Right lung (tissue), 5 donors: ENCODE results near the gene ST6GALNAC2. TPM values are rescaled to one million over a fixed set of nuclear protein-coding genes. Genes with fewer than 3 reads are reported as not detected.

Experiments
- DNase-seq, 2 donors: peaks; one replicate each; pipeline ENCODE4 v3.0.0-alpha.2; 2013
- polyA plus RNA-seq, 5 donors: library from polyadenylated mRNA; unstranded; fragments of 120-200 nt; gene quantifications; one replicate each; pipeline versions ENCODE4 v1.2.1 to v1.2.3, GENCODE V29; 2013; ENCODE audit warnings: inconsistent platforms in 1 of 5, low replicate concordance in 1 of 5; ENCODE audit not compliant: insufficient read length in 5 of 5, insufficient read depth in 1 of 5

The ST6GALNAC2 gene
- polyA plus RNA-seq, 5 donors, result 1.2 to 6.2 (median 4.0) TPM

DNA sequence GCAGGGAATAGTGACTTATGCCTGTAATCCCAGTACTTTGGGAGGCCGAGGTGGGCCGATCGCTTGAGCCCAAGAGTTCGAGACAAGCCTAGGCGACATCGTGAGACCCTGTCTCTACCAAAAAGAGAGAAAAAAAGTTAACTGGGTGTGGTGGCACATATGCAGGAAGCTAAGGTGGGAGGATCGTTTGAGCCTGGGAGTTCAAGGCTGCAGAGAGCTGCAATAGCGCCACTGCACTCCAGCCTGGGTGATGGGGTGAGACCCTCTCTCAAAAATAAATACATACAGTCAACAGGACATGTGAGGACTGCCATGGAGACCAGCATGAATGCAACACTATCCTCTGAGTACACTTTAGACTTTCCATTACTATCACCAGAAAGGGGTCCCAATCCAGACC is 15.4 kb upstream of the ST6GALNAC2 start:
- DNase-seq, result no peak

GRCh38 chr17:76599694-76600460 is 14.2 kb upstream of the ST6GALNAC2 start:
- DNase-seq, result no peak

GRCh38 chr17:76598004-76598439 is 12.4 kb upstream of the ST6GALNAC2 start:
- DNase-seq, result no peak

DNA sequence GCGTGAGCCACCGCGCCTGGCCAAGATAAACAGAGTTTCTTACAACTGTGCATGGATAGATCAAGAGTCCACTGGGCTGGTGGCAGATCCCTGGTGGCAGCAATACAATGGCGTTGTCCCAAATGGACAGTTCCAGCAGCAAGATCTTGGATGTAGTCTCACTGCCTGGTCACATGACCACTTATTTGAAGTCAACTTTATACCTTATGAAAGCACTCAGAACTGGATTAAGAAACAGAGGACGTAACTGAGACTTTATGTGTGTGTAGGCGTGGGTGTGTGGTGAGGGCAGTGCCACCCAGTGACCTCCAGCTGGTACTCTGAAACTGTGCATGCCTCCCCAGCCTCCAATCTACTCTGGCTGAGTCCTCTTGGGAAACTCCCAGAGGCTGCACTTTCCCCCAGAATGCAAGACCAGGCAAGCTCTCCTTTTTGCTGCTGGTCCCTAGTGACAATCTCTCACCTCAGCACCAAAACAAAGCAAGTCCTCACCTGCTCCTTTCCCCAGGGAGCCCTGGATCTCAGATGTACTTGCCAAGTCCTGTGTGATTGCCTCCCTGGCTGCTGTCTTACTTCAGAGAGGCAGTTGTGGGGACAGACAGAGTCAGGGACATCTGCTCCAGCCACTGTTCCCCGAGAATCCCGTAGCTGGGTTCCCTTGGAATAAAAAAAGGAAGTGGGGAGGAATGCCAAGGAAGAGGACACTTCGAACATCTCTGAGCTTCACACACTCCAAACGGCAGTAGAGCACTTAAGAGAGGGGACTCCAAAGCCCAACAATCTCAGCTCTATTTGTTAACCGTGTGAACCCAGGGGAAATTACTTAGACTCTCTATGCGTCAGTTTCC is 11.7 kb upstream of the ST6GALNAC2 start:
- DNase-seq, result no peak

DNA sequence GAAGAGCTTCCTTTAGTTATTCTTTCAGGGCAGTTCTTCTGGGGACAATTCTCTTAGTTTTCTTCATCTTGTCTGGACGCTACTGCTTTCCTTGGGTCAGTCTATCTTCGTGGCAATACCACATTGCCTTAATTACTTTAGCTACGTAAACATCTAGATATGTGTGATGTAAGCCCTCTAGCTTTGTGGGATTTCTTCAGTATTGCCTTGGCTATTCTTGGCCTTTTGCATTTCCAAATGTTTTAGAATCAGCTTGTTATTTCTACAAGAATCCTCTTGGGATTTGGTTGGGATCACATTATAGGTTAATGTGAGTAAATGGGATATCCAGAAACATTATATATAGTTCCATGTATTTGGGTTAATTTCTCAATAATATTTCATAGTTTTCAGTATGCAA is 9.0 kb upstream of the ST6GALNAC2 start:
- DNase-seq, result no peak

GRCh38 chr17:76593959-76594358 is 8.3 kb upstream of the ST6GALNAC2 start:
- DNase-seq, result no peak

DNA sequence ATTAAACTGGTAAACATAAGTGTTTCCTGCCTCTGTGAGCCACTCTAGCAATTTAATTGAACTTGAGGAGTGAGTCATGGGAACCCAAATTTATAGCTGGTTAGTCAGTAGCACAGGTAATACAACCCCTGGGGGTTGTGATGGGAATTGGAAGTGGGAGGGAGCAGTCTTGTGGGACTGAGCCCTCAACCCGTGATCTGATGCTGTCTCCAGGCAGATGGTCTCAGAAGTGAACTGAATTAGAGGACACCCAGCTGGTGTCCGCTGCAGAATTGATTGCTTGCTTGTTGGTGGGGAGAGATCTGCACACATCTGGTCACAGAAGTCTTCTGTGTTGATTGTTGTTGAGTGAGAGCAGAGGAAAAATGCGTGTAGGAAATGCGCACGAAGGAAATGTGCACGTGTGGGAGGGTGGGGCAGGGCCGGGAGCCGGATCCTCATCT is 7.7 kb upstream of the ST6GALNAC2 start:
- DNase-seq, result no peak

DNA sequence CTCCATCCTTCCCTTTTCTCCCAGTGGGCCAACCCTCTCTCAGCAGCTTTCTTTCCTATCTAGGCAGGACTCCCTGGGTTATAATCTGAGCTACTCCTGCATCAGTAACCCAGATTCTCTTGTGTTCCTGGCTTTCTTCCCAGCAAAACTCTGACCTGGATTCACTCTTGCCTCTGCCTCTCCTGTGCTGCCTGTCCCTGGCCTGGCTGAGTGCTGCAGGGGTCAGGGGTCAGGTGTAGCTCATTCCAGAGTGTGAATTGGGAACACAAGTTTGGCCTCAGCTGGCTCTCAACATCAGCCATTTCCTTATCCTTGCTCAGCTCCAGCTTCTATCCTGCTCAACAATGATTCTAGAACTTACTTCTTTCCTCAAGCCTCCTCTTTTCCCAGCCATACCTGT is 2.5 kb upstream of the ST6GALNAC2 start:
- DNase-seq, result no peak

GRCh38 chr17:76586741-76587487 is 1.3 kb upstream of the ST6GALNAC2 start:
- DNase-seq, result no peak

DNA sequence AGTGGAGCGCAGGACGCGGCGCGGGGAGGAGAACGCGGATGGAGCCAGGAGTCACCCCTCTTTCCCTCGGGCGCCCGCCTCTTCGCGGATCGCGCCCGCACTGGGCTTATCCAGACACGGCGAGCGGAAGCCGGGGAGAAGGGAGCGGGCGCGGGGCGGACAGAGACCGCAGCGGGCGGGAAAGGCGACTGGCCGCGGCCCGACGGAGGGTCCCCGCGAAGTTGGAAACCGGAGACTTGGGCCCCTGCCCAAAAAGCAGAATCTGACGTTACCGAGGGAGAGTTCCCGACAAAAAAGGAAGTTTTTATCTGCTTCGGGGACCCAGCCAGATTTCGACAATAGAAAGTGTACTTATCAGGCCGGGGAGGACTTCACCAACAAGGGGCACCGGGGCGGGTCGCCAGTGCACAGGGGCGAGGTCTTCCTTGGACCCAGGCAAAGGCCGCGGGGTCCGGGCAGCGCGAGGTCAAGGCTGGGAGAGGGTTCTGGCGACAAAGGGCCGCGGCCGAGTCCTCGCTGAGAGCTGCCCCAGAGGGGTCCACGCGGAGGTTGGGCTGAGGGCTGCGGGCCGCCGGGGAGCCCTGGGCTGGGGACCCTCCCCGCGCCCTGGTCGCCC is 519 bp downstream of the ST6GALNAC2 start:
- no peak for DNase-seq

- no peak for DNase-seq
These were observed 1.1 kb downstream of the ST6GALNAC2 start for GRCh38 chr17:76584427-76585032.

DNA sequence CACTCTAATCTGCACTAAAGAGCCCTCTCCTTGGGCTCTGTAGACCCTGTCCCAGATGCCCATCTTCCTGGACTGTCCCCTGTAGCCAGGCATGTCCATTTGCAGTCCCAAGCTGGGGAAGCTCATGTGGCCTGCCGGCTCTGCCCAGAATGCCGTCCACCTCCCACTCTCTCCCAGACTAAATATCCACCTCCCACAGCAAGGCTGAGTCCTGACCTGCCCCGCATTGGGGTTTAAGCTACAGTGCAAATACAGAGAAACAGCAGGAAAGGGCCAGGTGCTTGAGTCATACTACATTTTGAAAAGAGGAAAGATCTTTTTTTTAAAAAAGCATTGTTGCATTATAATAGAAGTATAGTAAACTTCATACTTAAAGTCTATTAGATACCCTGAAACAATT is 3.0 kb downstream of the ST6GALNAC2 start:
- no peak for DNase-seq

GRCh38 chr17:76581515-76581914 is 4.1 kb downstream of the ST6GALNAC2 start:
- no peak for DNase-seq

DNA sequence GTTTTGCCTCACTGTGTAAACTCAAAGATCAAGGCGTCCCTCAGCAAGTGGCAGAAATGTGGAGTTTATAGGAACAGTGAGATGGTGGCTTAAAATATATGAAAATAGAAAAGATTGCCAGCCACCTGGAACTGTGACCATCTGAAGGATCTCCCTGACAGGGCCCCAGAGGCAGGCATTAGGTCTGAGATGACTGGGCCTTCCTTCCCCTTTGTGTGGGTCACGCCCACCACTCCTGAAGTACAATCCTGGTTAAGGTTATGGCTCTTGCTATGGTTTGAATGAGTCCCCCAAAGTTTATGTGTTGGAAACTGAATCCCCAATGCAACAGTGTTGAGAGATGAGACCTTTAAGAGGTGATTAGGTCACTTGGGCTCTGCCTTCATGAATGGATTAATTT is 6.4 kb downstream of the ST6GALNAC2 start:
- DNase-seq, result no peak

DNA sequence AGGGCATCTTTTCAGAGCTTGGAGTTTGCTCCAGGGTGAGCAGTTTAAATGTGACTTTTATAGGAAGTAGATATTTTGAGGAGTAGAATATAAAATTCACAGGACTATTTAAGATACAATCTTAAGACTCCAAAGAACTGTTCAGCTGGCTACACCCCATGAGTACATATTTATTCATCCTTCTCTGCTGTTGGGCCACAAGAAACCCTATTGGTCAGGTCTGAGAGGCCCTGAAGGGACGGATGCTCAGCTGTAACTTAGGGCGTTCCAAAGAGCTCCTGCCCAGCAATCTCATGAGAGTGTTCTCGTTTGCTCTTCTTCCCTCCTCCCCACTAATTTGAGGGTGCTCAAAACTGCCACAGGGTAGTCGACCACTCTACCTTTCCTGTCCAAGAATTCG is 7.3 kb downstream of the ST6GALNAC2 start:
- DNase-seq, result no peak

DNA sequence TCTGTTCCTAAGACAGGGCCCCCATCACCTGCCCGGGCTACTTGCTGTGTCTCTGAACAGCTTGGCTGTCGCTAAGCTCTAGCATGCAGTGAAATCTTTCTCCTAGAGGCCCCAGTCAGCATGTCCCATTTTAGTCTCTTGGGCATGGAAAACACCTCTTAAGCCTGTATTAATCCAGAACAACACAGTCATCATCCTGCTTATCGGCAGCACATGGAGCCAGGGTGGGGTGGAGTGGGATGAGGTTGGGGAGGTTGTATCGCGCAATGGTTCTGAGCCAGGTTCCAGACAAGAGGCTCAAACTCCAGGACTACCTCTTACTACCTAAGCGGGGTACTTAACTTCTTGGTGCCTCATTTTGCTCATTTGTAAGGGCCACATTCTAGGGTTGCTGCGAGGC is 7.8 kb downstream of the ST6GALNAC2 start:
- no peak for DNase-seq

DNA sequence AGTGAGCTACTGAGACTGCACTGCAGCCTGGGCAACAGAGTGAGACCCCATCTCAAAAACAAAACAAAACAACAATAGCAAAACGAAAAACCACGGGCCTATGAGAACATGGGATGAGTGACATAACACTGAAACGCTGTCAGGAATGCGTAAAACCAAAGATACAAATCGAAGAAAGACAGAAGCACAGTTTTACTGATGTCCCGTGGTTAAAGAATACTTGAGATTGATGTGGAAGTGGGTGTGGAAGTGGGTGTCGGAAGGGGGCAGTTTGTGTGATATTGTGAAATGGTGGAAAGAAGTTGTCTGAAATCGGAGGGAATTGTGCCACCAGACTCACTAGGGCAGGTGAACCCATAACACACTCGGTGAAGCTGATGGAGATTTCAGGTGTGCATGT is 9.5 kb downstream of the ST6GALNAC2 start:
- no peak for DNase-seq

DNA sequence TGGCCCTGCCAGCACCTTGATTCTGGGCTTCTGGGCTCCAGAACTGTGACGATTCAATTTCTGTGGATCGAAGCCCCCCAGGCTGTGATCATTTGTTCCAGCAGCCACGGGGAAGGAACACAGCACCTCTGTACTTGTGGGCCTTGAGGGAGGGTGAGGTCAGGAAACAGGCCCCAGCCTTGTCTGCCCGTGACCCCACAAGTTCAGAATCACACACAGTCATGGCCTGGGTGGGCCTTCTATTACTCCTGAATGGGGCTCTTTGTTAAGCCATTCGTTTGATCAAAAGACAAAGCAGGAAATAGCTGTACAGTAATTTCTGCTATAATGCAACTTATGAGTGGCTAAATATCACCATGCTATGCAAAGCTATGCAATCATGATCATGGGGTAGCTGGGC is 10.1 kb downstream of the ST6GALNAC2 start:
- DNase-seq, result no peak

DNA sequence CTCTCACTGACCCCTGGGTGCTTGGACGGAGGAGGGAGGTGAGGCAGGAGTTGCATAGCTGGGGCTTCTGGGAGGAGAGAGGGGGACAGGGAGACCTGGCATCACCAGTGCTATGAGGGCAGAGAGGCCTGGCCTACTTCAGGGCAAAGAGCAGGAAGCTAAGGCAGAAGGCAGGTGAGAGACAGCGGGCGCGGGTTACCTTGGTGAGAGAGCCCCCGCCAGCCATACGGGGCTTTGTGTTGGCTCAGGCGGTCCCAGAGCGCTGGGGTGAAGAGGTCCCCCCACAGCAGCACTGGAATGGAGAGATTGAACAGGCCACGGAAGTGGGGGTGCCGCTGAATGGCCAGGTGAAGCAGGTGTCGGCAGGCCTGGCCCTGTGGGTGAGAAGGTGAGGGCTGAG is 11.5 kb downstream of the ST6GALNAC2 start:
- DNase-seq, result no peak

- no peak for DNase-seq
These were observed 12.6 kb downstream of the ST6GALNAC2 start for GRCh38 chr17:76573096-76573495.

- no peak for DNase-seq
These were observed 13.3 kb downstream of the ST6GALNAC2 start for GRCh38 chr17:76572201-76572910.
